Hippocampal formation (tissue), 2 donors: Measurements from ENCODE around the gene SLC12A9.
A peak's percentile ranks its signal among the peaks of the same experiment; 100 is the strongest.
"Not testable (repeated sequence)": the region's sequence is repeated elsewhere in the genome, so short reads cannot be mapped to it uniquely, and the experiment has no call there.

Experiments used
- DNase-seq, 2 donors: peaks; one replicate each; lab custom pipeline; 2025; lab: John Stamatoyannopoulos, UW

SLC12A9 gene, protein sequence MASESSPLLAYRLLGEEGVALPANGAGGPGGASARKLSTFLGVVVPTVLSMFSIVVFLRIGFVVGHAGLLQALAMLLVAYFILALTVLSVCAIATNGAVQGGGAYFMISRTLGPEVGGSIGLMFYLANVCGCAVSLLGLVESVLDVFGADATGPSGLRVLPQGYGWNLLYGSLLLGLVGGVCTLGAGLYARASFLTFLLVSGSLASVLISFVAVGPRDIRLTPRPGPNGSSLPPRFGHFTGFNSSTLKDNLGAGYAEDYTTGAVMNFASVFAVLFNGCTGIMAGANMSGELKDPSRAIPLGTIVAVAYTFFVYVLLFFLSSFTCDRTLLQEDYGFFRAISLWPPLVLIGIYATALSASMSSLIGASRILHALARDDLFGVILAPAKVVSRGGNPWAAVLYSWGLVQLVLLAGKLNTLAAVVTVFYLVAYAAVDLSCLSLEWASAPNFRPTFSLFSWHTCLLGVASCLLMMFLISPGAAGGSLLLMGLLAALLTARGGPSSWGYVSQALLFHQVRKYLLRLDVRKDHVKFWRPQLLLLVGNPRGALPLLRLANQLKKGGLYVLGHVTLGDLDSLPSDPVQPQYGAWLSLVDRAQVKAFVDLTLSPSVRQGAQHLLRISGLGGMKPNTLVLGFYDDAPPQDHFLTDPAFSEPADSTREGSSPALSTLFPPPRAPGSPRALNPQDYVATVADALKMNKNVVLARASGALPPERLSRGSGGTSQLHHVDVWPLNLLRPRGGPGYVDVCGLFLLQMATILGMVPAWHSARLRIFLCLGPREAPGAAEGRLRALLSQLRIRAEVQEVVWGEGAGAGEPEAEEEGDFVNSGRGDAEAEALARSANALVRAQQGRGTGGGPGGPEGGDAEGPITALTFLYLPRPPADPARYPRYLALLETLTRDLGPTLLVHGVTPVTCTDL

GRCh38 chr7:100852048-100852872, at the start of gene SLC12A9:
Gene SLC12A9, plus strand, starts transcription at chr7:100852713. Its CDS starts 1,485 bp downstream, at chr7:100854198.
- peak; percentile 80 to 86 for DNase-seq

DNA sequence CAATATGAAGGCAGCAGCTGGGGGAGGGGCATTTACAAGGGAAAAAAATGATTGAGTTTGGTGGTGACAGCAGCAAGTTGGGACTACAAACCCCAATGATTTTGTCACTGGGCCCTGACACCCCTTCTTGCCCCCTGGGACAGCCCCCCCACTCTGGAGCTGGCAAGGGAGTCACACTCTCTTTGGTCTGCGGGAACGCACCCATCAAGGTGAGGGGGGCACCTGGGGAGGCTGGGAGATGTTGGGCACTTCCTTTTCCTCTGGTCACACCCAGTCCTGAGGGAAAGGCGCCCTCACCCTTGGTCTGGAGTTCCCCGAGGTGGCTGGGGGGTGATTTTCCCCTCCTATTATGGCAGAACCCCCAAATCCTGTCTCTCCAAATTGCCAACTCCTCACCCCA, 49.6 kb upstream of the SLC12A9 start:
- DNase-seq: no peak

GRCh38 chr7:100803398-100804161, 48.9 kb upstream of the SLC12A9 start:
- peak; percentile 62 to 63 for DNase-seq

DNA sequence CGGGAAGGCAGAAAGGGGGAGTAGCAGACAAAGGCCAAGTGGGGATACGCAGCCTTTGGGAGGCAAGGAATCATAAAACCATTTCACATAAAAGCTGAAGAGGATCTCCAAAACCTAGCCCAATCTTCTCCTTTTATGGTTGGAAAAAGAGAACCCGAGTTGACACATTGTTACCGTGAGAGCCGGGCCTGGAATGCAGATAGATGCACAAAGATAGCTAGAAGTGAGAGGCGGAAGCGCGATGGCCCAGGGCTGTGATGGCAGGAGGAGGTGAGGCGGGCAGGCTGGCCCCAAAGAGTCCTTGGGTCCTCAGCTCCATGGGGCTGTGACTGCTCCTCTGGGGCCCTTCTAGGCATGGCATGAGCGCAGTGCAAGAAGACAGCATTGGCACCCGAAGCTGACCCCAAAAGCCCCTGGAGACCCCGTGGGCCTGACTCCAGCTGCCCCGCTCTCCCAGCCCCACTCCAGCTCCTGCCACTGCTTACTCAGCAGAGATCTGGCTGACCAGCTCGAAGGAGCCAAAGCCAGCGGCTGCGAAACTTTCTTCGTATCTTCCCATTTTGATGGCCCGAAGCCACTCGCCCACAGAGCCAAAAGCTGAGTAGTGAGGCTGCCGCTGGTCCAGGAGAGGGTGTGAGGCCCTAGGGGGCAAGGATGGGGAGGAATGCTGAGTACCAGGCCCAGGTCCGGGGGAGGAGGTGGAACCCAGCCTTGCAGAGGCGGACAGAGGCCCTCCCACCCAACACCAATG, 47.7 kb upstream of the SLC12A9 start:
- no peak for DNase-seq

DNA sequence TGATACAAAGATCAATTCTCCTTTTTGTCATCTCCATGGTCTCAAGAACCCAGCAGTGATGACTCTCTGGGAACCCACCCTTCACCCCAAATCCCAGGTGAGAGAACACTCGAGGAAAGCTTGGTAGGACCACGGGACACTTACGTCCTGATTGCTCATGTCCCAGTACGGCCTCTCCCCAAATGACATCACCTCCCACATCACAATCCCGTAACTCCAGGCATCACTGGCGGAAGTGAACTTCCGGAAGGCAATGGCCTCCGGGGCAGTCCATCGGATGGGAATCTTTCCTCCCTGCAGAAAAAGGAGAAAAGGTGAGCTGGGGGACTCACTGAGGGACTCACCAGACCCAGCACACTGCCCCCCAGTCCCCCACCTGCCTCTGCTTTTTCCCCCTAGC, 46.2 kb upstream of the SLC12A9 start:
- DNase-seq: no peak

DNA sequence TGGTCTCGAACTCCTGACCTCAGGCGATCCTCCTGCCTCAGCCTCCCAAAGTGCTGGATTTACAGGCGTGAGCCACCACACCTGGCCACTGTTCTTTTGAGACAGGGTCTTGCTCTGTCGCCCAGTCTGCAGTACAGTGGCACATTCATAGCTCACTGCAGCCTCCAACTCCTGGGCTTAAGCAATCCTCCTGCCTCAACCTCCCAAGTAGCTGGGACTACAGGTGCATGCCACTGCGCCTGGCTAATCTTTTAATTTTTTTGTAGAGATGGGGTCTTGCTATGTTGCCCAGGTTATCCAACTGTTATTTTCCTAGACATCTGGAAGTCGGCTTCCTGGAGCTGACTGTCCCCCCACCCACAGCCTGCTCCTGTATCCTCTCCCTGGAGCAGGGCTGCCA, 45.6 kb upstream of the SLC12A9 start:
- DNase-seq: not testable (repeated sequence)

DNA sequence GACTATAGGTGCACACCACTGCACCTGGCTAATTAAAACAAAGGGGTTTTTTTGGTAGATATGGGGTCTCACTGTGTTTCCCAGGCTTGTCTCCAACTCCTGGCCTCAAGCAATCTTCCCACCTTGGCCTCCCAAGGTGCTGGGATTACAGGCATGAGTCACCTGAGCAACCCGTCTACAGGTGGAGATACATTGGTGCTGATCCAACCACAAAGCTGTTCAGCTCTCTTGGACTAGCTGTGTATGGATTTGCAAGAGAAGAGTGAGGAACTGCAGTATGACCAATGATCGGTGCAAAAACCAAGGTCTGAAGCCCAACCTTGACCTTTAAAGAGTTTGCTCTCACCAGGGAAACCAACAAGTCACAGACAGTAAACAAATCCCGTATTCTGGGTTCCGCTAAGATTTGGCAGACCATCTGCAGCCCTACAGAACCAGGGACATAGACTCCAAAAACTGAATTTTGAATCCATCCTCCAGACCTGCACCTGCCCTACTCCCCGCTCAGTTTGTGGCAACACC, 44.1 kb upstream of the SLC12A9 start:
- DNase-seq: no peak

DNA sequence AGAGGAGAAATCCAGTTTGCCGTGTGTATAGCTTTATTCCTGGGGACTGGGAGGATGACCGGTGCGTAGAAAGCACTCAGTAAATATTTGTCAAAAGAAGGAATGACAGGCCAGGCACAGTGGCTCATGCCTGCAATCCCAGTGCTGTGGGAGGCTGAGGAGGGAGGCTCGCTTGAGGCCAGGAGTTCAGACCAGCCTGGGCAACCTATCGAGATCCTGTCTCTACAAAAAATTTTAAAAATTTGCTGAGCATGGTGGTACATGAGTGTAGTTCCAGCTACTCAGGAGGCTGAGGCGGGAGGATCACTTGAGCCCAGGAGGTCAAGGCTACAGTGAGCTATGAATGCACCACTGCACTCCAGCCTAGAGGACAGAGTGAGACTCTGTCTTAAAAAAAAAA, 41.0 kb upstream of the SLC12A9 start:
- DNase-seq: no peak

DNA sequence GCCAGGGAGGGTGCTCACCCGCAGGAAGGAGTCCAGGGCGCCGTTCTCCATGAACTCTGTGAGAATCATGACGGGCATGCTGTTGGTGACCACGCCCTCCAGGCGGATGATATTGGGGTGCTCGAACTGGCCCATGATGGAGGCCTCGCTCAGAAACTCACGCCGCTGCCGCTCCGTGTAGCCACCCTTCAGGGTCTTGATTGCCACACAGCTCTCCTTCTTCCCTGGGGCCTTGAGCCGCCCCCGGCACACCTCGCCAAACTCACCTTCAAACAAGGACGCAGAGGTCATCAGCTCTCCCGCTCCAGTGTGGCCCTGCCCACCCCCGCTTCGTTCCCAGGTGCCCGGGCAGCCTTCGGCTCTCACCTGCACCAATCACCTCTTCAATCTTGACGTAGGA, 39.8 kb upstream of the SLC12A9 start:
- DNase-seq: no peak

DNA sequence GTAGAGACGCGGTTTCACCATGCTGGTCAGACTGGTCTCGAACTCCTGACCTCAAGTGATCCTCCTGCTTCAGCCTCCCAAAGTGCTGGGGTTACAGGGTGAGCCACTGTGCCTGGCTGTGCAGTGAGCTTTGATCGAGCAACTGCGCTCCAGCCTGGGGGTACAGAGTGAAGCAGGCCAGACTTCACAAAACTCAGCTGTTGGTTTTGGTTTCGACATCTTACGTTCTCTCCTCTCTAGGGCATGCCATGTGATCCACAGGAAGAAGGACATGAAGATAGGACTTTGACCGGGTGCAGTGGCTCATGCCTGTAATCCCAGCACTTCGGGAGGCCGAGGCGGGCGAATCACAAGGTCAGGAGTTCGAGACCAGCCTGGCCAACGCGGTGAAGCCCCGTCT, 36.0 kb upstream of the SLC12A9 start:
- DNase-seq: not testable (repeated sequence)

DNA sequence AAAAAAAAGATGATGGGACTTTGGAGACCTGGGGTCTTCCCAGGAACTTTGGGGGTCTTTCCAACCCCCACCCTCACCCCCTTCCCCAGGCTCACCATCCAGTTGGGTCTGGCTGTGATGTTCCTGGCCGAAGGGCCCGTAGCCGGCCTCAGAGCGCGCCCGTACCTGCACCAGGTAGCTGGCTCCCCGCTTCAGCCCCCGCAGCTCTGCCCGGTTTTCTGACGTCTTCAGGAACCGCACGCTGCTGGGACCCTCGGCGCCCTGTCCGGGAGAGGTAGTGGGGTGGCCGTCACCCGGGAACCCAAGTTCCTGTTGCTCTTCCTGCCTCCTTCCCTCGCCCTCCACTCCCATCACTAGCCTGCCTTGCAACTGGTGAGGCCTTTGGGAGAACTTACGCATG, 35.4 kb upstream of the SLC12A9 start:
- DNase-seq: no peak

DNA sequence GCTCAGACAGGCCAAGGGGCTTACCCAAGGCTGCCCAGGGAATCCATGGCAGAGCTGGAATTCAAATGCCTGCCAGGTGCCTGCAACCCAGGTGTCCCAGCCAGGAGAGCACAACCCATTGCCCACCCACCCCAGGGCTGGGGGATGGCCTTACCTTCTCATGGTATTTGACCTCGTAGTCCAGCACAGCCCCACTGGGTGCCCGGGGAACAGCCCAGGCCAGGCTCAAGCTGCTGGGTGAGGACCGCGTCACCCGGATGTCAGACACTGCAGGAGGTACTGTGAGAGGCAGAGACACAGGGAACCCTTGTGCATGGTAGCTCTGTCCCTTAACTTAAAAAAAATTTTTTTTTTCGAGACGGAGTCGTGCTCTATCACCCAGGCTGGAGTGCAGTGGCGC, 34.1 kb upstream of the SLC12A9 start:
- DNase-seq: no peak

DNA sequence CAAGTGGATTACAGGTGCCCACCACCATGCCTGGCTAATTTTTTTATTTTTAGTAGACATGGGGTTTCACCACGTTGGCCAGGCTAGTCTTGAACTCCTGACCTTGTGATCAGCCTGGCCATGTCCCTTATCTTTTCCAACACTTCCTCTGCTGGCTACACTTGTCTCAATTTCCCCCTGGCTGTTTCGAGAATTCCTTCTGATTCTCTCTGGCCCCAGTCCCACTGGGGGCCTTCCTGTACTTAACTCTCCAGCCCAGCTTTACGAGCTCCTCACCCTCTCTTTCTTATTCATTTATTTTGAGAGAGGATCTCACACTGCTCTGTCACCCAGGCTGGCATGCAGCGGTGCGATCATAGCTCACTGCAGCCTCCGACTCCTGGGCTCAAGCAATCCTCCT, 33.7 kb upstream of the SLC12A9 start:
- DNase-seq: no peak

GRCh38 chr7:100819586-100819985, 32.9 kb upstream of the SLC12A9 start:
- DNase-seq: no peak

GRCh38 chr7:100822236-100823139, 30.0 kb upstream of the SLC12A9 start:
- DNase-seq: no peak

GRCh38 chr7:100823140-100823525, 29.4 kb upstream of the SLC12A9 start:
- DNase-seq: no peak

DNA sequence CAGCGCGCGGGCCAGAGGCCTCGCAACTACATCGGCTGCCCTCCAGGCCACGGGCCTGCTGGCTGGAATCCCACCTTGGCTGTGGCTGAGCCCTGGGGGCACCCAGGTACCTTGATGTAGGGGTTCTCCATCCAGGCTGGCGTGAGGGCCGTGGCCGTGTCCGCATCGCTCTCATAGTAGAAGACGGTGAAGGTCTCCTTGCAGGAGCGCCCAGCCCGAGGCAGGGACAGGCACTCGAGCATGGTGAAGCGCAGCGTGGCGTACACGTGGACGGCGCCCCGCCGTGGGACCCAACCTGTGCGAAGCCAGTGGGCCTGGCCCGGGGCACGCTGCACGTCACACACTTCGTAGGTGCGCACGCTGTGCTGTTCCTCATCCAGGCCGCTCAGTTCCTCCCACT, 29.0 kb upstream of the SLC12A9 start:
- no peak for DNase-seq

- DNase-seq: no peak
Observed at GRCh38 chr7:100824499-100825214, 27.9 kb upstream of the SLC12A9 start.
